K562 (cell line): ENCODE results near the gene MRPL3. TPM values are rescaled to one million over a fixed set of nuclear protein-coding genes. Genes with fewer than 3 reads are reported as not detected.

Experiments used
- ATAC-seq: fragments of 200-7000 bp; cut with Tn5 transposase; 3 replicates; pipeline ENCODE4 v1.9.1; 2020; ENCODE audit warnings: moderate library complexity
- BruUV-seq: library from RNA; stranded (reverse); fragments of 400-500 nt; replicated peaks from 2 replicates; lab custom pipeline; 2021; lab: Mats Ljungman, UMichigan
- CTCF ChIA-PET: fragments of 300-600 bp; formaldehyde crosslinking; extraction: SDS; loops from one replicate; lab custom pipeline; 2021; ENCODE audit warnings: low intra/inter-chr PET ratio; lab: Yijun Ruan, JAX
- POLR2A ChIA-PET: fragments of 300-600, 350-650 bp; sonication (Branson Sonifier 250); formaldehyde crosslinking; extraction: SDS; loops from one replicate; lab custom pipeline; 2021; ENCODE audit warnings: antibody characterized with exemption, inconsistent platforms; lab: Yijun Ruan, JAX
- DNase-seq, 4 experiments: peaks; one replicate each; pipeline versions ENCODE4 v3.0.0 to v3.0.0-alpha.2; 2011 to 2018; ENCODE audit warnings: low spot score in 3 of 4, mixed read lengths in 3 of 4; ENCODE audit errors: extremely low read depth in 1 of 4
- FAIRE-seq: peaks from 2 replicates; lab custom pipeline; 2011; peaks lifted over from hg19 to GRCh38; lab: Jason Lieb, UNC
- H2AFZ ChIP-seq: 2 replicates; pipeline ENCODE4 v1.6.0; 2011; ENCODE audit warnings: low read depth, low read length, control low read depth, inconsistent platforms
- H3K27ac ChIP-seq: fragments of 200-600 bp; 3 replicates; pipeline ENCODE4 v1.8.0; 2011; ENCODE audit warnings: low read depth, mild to moderate bottlenecking, control low read depth, inconsistent platforms, low read length, moderate library complexity, mixed read lengths; ENCODE audit errors: extremely low read depth
- H3K27me3 ChIP-seq, 2 experiments: fragments of 300-600 bp in 1 of 2; 2 replicates in 1 of 2; 3 replicates in 1 of 2; pipeline versions ENCODE4 v1.6.0 to v1.8.0; 2011; ENCODE audit warnings: inconsistent platforms in 2 of 2, low read length in 2 of 2, mild to moderate bottlenecking in 1 of 2, mixed read lengths in 1 of 2, moderate library complexity in 1 of 2; ENCODE audit not compliant: control insufficient read depth in 2 of 2, insufficient read depth in 2 of 2
- H3K36me3 ChIP-seq: fragments of 300-600 bp; 3 replicates; pipeline ENCODE4 v1.8.0; 2011; ENCODE audit warnings: mild to moderate bottlenecking, low read length, inconsistent platforms; ENCODE audit not compliant: control insufficient read depth, insufficient read depth
- H3K4me1 ChIP-seq, 2 experiments: fragments of 200-600 bp in 1 of 2; replicated peaks in 1 of 2; 2 replicates in 1 of 2; 3 replicates in 1 of 2; pipeline versions ENCODE4 v1.5.1 to v1.8.0; 2011; ENCODE audit warnings: inconsistent platforms in 2 of 2, low read length in 2 of 2, mild to moderate bottlenecking in 1 of 2, mixed read lengths in 1 of 2, moderate library complexity in 1 of 2; ENCODE audit not compliant: control insufficient read depth in 2 of 2, insufficient read depth in 2 of 2
- H3K4me2 ChIP-seq: 2 replicates; pipeline ENCODE4 v1.6.1; 2011; ENCODE audit warnings: low read length, control low read depth, inconsistent platforms, mixed read lengths; ENCODE audit not compliant: insufficient read depth
- H3K4me3 ChIP-seq: fragments of 200-600 bp; sonication (generic), shearing (Covaris generic); 2 replicates; pipeline ENCODE4 v1.5.1; 2016; ENCODE audit warnings: control low read depth, inconsistent platforms
- H3K79me2 ChIP-seq: fragments of 200-600 bp; 3 replicates; pipeline ENCODE4 v1.8.0; 2011; ENCODE audit warnings: low read length, inconsistent platforms; ENCODE audit not compliant: control insufficient read depth, insufficient read depth
- H3K9ac ChIP-seq, 2 experiments: 2 replicates each; pipeline versions ENCODE4 v1.6.0 to v1.6.1; 2011; ENCODE audit warnings: low read depth in 2 of 2, low read length in 2 of 2, control low read depth in 1 of 2, inconsistent platforms in 1 of 2, mild to moderate bottlenecking in 1 of 2, mixed read lengths in 1 of 2; ENCODE audit not compliant: insufficient read depth in 1 of 2
- H3K9me1 ChIP-seq: one replicate; pipeline ENCODE4 v1.6.0; 2011; ENCODE audit warnings: inconsistent platforms, mild to moderate bottlenecking, low read length, moderate library complexity; ENCODE audit not compliant: control insufficient read depth, insufficient read depth
- H3K9me3 ChIP-seq: replicated peaks from 2 replicates; pipeline ENCODE4 v1.5.1; 2011; ENCODE audit warnings: low read depth, low read length, inconsistent platforms; ENCODE audit not compliant: control insufficient read depth, insufficient read depth
- H4K20me1 ChIP-seq: replicated peaks from 2 replicates; pipeline ENCODE4 v1.6.1; 2011; ENCODE audit warnings: low read length, inconsistent platforms, mixed read lengths; ENCODE audit not compliant: control insufficient read depth, insufficient read depth
- E2F6 ChIP-seq, 2 experiments: IDR thresholded peaks; 2 replicates each; pipeline ENCODE4 v1.6.1; 2011; ENCODE audit warnings: borderline replicate concordance in 1 of 2, control low read depth in 1 of 2, low read depth in 1 of 2, low read length in 1 of 2, mild to moderate bottlenecking in 1 of 2, mixed read lengths in 1 of 2, moderate library complexity in 1 of 2; ENCODE audit not compliant: insufficient read depth in 1 of 2, insufficient read length in 1 of 2, poor library complexity in 1 of 2, severe bottlenecking in 1 of 2; ENCODE audit errors: extremely low read depth in 1 of 2
- SLC30A9 ChIP-seq: fragments of 250-450 bp; sonication (Bioruptor Pico); IDR thresholded peaks from 2 replicates; pipeline ENCODE4 v1.8.0; 2022; ENCODE audit warnings: mild to moderate bottlenecking, moderate library complexity
- SNRNP70 ChIP-seq: fragments of 200-400 bp; formaldehyde crosslinking; optimal IDR thresholded peaks from 2 replicates; pipeline ENCODE3; 2017; ENCODE audit warnings: low read depth, low read length
- THRA ChIP-seq: fragments of 450-650 bp; IDR thresholded peaks from 2 replicates; pipeline ENCODE4 v1.6.1; 2017; ENCODE audit warnings: mild to moderate bottlenecking, moderate library complexity
- ZBTB40 ChIP-seq, 2 experiments: fragments of 450-650 bp in 1 of 2; sonication (generic) in 1 of 2; formaldehyde crosslinking in 1 of 2; IDR thresholded peaks; 2 replicates each; pipeline versions ENCODE4 v1.7.1 to v1.9.0; 2016 to 2022; ENCODE audit warnings: inconsistent platforms in 1 of 2, mild to moderate bottlenecking in 1 of 2, missing genetic modification reagents in 1 of 2
- ZKSCAN8 ChIP-seq: fragments of 200-800 bp; sonication (Bioruptor generic); IDR thresholded peaks from 2 replicates; pipeline ENCODE4 v1.6.1; 2016; ENCODE audit warnings: missing genetic modification characterization, missing compliant biosample characterization
- ZNF274 ChIP-seq: IDR thresholded peaks from 2 replicates; pipeline ENCODE4 v1.6.1; 2011; ENCODE audit warnings: low read depth, mild to moderate bottlenecking, low read length, moderate library complexity, borderline replicate concordance
- WGBS: fragments of 100-300 bp; shearing (Covaris generic); methylation state at CpG from one replicate; pipeline ENCODE4 v1.1.6; 2016; ENCODE audit warnings: low coverage, mixed read lengths; ENCODE audit not compliant: insufficient coverage; ENCODE audit errors: missing lambda C conversion rate; 5-methylcytosine and 5-hydroxymethylcytosine counted together
- in situ Hi-C: fragments of 300-500 bp; cut with MboI; formaldehyde crosslinking; loops from 4 replicates; pipeline ENCODE4 v1.15.0; 2018; ENCODE audit warnings: inconsistent platforms, mixed read lengths
- intact Hi-C: fragments of 100-400 bp; cut with micrococcal nuclease; formaldehyde crosslinking; loops from 2 replicates; pipeline ENCODE4 v1.14.2; 2022
- polyA plus RNA-seq, 8 experiments: library from polyadenylated mRNA; depleted of rRNA in 4 of 8; stranded (reverse) in 5 of 8; unstranded in 3 of 8; fragments of >200 nt; fragmentation: Nextera tagmentation in 2 of 8; fragmentation: Illumina TruSeq in 1 of 8; extraction: Ambion mirVana in 2 of 8; extraction: Trizol in 1 of 8; gene quantifications; 2 replicates each; pipeline versions ENCODE4 v1.2.1 to v1.2.3, GENCODE V29; 2011 to 2014; ENCODE audit warnings: inconsistent platforms in 1 of 8, missing spikeins in 1 of 8
- total RNA-seq, 7 experiments: library from RNA; depleted of rRNA in 6 of 7; stranded (reverse); fragments of >200 nt in 6 of 7; fragmentation: Illumina TruSeq in 2 of 7; extraction: Trizol in 2 of 7; gene quantifications; 2 replicates each; pipeline versions ENCODE4 v1.2.1 to v1.2.3, GENCODE V29; 2011 to 2021; ENCODE audit warnings: low replicate concordance in 1 of 7

Gene MRPL3
- total and polyA plus RNA-seq, 9 of the 15 experiments (the other 6 are each of a cell fraction or from before 2014, with no cell fraction given) = 81.7 to 340 (median 190) TPM

GRCh38 chr3:131530843-131531242, 28.1 kb upstream of the MRPL3 start:
- Histone ChIP-seq H3K27ac (no peak overlapping the region), H3K79me2 (no peaks in the 10 kb centered on the region), H3K4me3 (no peak overlapping the region), H4K20me1 (no peaks in the 10 kb centered on the region), H3K4me2 (no peak overlapping the region), H3K27me3 (no peaks in the 10 kb centered on the region; a peak in 1 of 5 replicates), H3K9me1 (no peaks in the 10 kb centered on the region), H3K36me3 (no peaks in the 10 kb centered on the region), H3K4me1 (peaks cover 0 to 11% of the 10 kb centered on the region in 2 experiments; a peak in 2 of 5 replicates), H3K9me3 (no peaks in the 10 kb centered on the region), H3K9ac (no peak overlapping the region), H2AFZ (no peak overlapping the region)
- no peak for FAIRE-seq
- ATAC-seq = no peak
- no peak for DNase-seq
- CTCF ChIA-PET = no interaction called here
- POLR2A ChIA-PET = interaction anchor here (0.9 kb wide), 1 partner anchor 12 kb away, joined by 3 read pairs; no protein-coding TSS in a partner anchor
- TF ChIP-seq ZBTB40 (IDR thresholded peaks at IDR 0.05) (no peak), ZBTB40 (CRISPR knock-in tag; IDR thresholded peaks at IDR 0.05) (no peak), ZNF274 (no peak), E2F6 (IDR thresholded peaks at IDR 0.05; ENCODE audit: borderline replicate concordance in 1 of 2, extremely low read depth in 1 of 2, insufficient read depth in 1 of 2, insufficient read length in 1 of 2, low read depth in 1 of 2, low read length in 1 of 2, poor library complexity in 1 of 2, severe bottlenecking in 1 of 2) (no peak), THRA (no peak), SLC30A9 (CRISPR knock-in tag) (no peak), ZKSCAN8 (CRISPR knock-in tag) (no peak), SNRNP70 (no peak)
- no TSS peak for BruUV-seq
- intact Hi-C loops = no loop called here
- 0% methylated on average over 1 of the region's 1 CpG for whole genome bisulfite sequencing
- in situ Hi-C loops = no loop called here
